Activated CD8-positive, alpha-beta T cell treated with anti-CD3 and anti-CD28 coated beads for 36 hours (primary cell): ENCODE results near the gene TNFRSF17. TPM values are rescaled to one million over a fixed set of nuclear protein-coding genes. Genes with fewer than 3 reads are reported as not detected.

Experiments used
- ATAC-seq: fragments of 200-7000 bp; cut with Tn5 transposase; one replicate; pipeline ENCODE4 v1.10.0; 2021; ENCODE audit warnings: mild to moderate bottlenecking, moderate library complexity
- CTCF ChIA-PET: fragments of 350-600 bp; sonication (Branson Sonifier 250); formaldehyde crosslinking; loops from one replicate; lab custom pipeline; 2021; ENCODE audit warnings: antibody characterized with exemption; lab: Charles Lee
- POLR2A ChIA-PET: fragments of 350-600 bp; sonication (Branson Sonifier 250); formaldehyde crosslinking; loops from one replicate; lab custom pipeline; 2021; ENCODE audit warnings: antibody characterized with exemption; lab: Charles Lee
- DNase-seq: peaks from one replicate; pipeline ENCODE4 v3.0.0-alpha.2; 2020
- H3K27ac Mint-ChIP-seq: one replicate; pipeline ENCODE4 v1.8.0; 2021; ENCODE audit warnings: mild to moderate bottlenecking, mixed read lengths
- H3K27me3 Mint-ChIP-seq: one replicate; pipeline ENCODE4 v1.8.0; 2021; ENCODE audit warnings: mixed read lengths
- H3K36me3 Mint-ChIP-seq: one replicate; pipeline ENCODE4 v1.8.0; 2021; ENCODE audit warnings: low read depth, mixed read lengths
- H3K4me1 Mint-ChIP-seq: one replicate; pipeline ENCODE4 v1.8.0; 2021; ENCODE audit warnings: low read depth, mixed read lengths
- H3K4me3 Mint-ChIP-seq: one replicate; pipeline ENCODE4 v1.8.0; 2021; ENCODE audit warnings: mild to moderate bottlenecking, moderate library complexity, mixed read lengths
- H3K9me3 Mint-ChIP-seq: one replicate; pipeline ENCODE4 v1.8.0; 2021; ENCODE audit warnings: mixed read lengths
- intact Hi-C: fragments of 100-400 bp; cut with micrococcal nuclease; formaldehyde crosslinking; loops from one replicate; pipeline ENCODE4 v1.10.0; 2022
- total RNA-seq, 2 experiments: library from RNA; stranded (reverse); gene quantifications; one replicate each; pipeline ENCODE4 v1.2.3, GENCODE V29; 2021
- TF ChIP-seq, protein P1 (sequence below): fragments of 200-600 bp; IDR thresholded peaks from one replicate; pipeline ENCODE4 v1.8.0; 2022; ENCODE audit warnings: antibody characterized with exemption, mild to moderate bottlenecking

TNFRSF17 gene
- total RNA-seq, 2 experiments from 2014 or later = not detected

DNA sequence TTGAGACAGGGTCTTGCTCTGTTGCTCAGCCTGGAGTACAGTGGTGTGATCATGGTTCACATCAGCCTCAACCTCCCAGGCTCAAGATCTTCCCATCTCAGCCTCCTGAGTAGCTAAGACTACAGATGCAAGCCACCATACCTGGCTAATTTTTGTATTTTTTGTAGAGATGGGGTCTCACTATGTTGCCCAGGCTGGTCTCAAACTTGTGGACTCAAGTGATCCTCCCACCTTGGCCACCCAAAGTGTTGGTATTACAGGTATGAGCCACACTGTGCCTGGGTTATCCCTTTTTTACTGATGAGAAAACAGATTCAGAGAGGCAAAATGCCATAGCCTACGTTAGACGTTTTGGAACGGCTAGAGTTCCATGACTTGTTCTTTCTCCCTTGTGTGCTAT is 41.6 kb downstream of the TNFRSF17 start:
- POLR2A ChIA-PET = no interaction called here
- intact Hi-C loops = no loop called here
- Mint-ChIP-seq H3K27me3 (no peaks in the 10 kb centered on the region), H3K9me3 (no peaks in the 10 kb centered on the region), H3K36me3 (no peaks in the 10 kb centered on the region), H3K4me1 (peaks cover 17% of the 10 kb centered on the region), H3K27ac (no peak overlapping the region), H3K4me3 (no peak overlapping the region)
- TF ChIP-seq, protein P1, sequence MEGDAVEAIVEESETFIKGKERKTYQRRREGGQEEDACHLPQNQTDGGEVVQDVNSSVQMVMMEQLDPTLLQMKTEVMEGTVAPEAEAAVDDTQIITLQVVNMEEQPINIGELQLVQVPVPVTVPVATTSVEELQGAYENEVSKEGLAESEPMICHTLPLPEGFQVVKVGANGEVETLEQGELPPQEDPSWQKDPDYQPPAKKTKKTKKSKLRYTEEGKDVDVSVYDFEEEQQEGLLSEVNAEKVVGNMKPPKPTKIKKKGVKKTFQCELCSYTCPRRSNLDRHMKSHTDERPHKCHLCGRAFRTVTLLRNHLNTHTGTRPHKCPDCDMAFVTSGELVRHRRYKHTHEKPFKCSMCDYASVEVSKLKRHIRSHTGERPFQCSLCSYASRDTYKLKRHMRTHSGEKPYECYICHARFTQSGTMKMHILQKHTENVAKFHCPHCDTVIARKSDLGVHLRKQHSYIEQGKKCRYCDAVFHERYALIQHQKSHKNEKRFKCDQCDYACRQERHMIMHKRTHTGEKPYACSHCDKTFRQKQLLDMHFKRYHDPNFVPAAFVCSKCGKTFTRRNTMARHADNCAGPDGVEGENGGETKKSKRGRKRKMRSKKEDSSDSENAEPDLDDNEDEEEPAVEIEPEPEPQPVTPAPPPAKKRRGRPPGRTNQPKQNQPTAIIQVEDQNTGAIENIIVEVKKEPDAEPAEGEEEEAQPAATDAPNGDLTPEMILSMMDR = no peak
- ATAC-seq (no peak), DNase-seq (no peak)
- CTCF ChIA-PET = no interaction called here

DNA sequence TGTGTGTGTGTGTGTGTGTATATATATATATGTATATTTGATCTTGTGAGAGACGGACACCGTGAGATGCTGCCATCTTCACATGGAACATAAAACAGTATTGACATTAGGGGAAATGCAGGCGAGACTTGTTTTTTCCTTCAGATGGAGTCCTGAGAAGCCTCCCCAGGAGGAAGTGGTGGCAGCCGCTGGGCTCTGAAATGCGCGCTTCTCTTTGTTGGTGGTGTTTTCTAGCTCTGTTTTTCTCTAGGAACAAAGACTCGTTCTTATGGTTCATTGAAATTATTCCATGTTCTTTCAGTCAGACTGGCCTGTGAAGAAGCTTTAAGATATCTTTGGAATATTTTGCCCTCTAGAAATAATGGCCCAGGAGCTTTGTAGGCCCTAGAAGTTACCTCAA is 44.5 kb downstream of the TNFRSF17 start:
- TF ChIP-seq, protein P1 = no peak
- H3K27ac Mint-ChIP-seq = peak overlapping the region; percentile 58

DNA sequence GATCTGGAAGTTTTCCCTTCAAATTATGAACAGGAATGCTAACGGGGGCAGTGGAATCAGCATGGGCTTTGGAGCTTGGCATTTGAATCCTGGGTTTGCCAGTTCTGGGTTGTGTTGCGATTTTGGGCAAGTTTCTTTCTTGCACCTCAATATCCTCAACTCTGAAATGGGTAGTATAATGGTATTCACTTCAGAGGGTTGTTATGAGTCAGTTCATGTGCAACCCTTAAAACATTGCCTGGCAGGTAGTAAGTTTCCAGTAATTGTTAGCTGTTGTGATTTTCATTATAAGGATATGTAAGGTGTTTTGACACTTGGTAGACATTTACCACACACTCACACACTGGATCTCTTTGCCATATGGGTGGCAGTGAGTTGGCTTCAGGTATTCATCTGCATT is 44.9 kb downstream of the TNFRSF17 start:
- DNase-seq (no peak), ATAC-seq (no peak)
- Mint-ChIP-seq H3K27ac (peak overlapping the region; percentile 58), H3K9me3 (no peaks in the 10 kb centered on the region), H3K4me3 (no peak overlapping the region), H3K27me3 (no peaks in the 10 kb centered on the region), H3K36me3 (no peaks in the 10 kb centered on the region), H3K4me1 (peaks cover 17% of the 10 kb centered on the region)
- TF ChIP-seq, protein P1 = no peak
- intact Hi-C loops = no loop called here
- ChIA-PET CTCF (interaction anchor here (1.2 kb wide), 1 partner anchor 85 kb away, joined by 4 read pairs; no protein-coding TSS in a partner anchor), POLR2A (interaction anchor here (0.7 kb wide), 2 partner anchors 10 to 140 kb away, joined by 3 read pairs; no protein-coding TSS in a partner anchor)

More for the DNA sequence above, 44.5 kb downstream of the TNFRSF17 start:
- Mint-ChIP-seq H3K4me3 (no peak overlapping the region), H3K36me3 (no peaks in the 10 kb centered on the region), H3K27me3 (no peaks in the 10 kb centered on the region), H3K4me1 (peaks cover 17% of the 10 kb centered on the region), H3K9me3 (no peaks in the 10 kb centered on the region)
- no peak for DNase-seq
- ATAC-seq = no peak
- intact Hi-C loops = no loop called here
- POLR2A ChIA-PET = interaction anchor here (0.7 kb wide), 3 partner anchors 11 to 140 kb away, joined by 3 to 4 read pairs (median 3); partner anchors contain the start of gene SNX29
- CTCF ChIA-PET = interaction anchor here (1.2 kb wide), 2 partner anchors 58 to 86 kb away, joined by 4 read pairs; no protein-coding TSS in a partner anchor

DNA sequence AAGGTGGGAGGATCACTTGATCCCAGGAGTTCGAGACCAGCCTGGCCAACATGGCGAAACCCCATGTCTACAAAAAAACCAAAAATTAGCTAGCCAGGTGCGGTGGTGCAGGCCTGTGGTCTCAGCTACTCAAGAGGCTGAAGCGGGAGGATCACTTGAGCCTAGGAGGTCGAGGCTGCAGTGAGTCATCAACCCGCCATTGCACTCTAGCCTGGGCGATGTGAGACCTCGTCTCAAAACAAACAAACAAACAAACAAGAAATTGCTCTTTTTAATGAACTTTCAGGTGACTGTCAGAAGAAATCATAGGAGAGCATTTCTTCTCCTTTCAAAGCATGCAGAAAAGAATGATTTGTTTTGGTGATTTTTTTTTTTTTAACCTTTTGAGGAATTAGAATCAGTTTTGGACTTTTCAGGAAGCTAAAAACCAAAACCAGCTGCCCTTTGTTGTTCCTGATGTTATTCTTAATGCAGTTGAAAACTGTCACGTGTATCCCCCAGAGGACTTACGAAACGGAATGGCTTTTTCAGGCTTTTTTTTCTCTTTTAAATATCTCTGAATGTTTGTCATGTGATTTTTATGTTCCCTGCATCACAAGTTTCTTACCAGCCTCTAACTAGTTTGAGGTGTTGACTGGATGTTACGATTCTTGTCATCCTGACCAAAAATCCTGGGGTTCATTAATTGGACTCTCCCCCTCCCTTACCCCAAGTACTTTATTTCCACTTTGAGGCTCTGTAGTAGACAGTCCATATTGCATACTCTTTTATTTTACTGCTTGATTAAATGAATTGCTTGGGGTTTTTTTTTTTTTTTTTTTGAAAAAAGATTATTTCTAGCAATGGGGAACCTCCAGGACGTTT is 45.6 kb downstream of the TNFRSF17 start:
- POLR2A ChIA-PET = interaction anchor here (0.6 kb wide), 1 partner anchor 214 kb away, joined by 5 read pairs; no protein-coding TSS in a partner anchor
- no peak overlapping the region for H3K4me3 Mint-ChIP-seq
- H3K27me3 Mint-ChIP-seq = no peaks in the 10 kb centered on the region
- no peaks in the 10 kb centered on the region for H3K9me3 Mint-ChIP-seq
- DNase-seq = no peak
- intact Hi-C loops = no loop called here
- no peak for ATAC-seq
- peak overlapping the region; percentile 25 for H3K27ac Mint-ChIP-seq
- H3K4me1 Mint-ChIP-seq = peaks cover 17% of the 10 kb centered on the region
- TF ChIP-seq, protein P1 = no peak
- CTCF ChIA-PET = no interaction called here
- no peaks in the 10 kb centered on the region for H3K36me3 Mint-ChIP-seq

DNA sequence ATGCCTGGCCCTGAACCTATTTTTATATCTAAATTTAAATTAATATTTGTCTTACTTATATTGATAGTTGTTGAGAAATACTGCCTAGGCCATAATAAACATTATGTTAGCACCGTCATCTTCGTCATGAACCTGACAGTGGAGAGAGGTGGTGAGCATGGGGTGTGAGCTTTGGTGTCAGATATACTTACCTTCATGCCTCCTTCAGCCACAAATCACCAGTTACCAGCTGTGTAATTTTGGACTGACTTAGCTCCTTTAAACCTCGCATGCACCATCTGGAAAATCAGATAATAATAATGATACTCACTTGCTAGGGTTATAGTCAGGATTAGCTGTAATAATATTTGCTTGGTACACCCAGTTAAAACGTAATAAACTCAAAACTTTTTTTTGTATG is 46.6 kb downstream of the TNFRSF17 start:
- ATAC-seq = no peak

More for the DNA sequence above, 46.6 kb downstream of the TNFRSF17 start:
- Mint-ChIP-seq H3K27me3 (no peaks in the 10 kb centered on the region), H3K4me3 (no peak overlapping the region), H3K27ac (no peak overlapping the region), H3K4me1 (peaks cover 17% of the 10 kb centered on the region), H3K9me3 (no peaks in the 10 kb centered on the region), H3K36me3 (no peaks in the 10 kb centered on the region)
- intact Hi-C loops = no loop called here
- POLR2A ChIA-PET = no interaction called here
- CTCF ChIA-PET = no interaction called here
- DNase-seq = no peak
- TF ChIP-seq, protein P1 = no peak
